GM12878 (cell line): ENCODE results near the gene IL33. TPM values are rescaled to one million over a fixed set of nuclear protein-coding genes. Genes with fewer than 3 reads are reported as not detected.

Experiments
- ATAC-seq: fragments of 200-7000 bp; cut with Tn5 transposase; 3 replicates; pipeline ENCODE4 v1.9.1; 2020; ENCODE audit warnings: mild to moderate bottlenecking, moderate library complexity
- BruUV-seq: library from RNA; stranded (reverse); fragments of 400-500 nt; replicated peaks from 2 replicates; lab custom pipeline; 2021; lab: Mats Ljungman, UMichigan
- CTCF ChIA-PET: fragments of 300-600 bp; sonication (Branson Sonifier 250); formaldehyde crosslinking; extraction: SDS; loops from one replicate; lab custom pipeline; 2021; ENCODE audit warnings: inconsistent platforms; lab: Yijun Ruan, JAX
- POLR2A ChIA-PET: fragments of 350-600 bp; formaldehyde crosslinking; extraction: SDS; loops from one replicate; lab custom pipeline; 2021; ENCODE audit warnings: inconsistent platforms; lab: Charles Lee
- RAD21 ChIA-PET: fragments of 300-600 bp; sonication (Branson Sonifier 250); formaldehyde crosslinking; loops from one replicate; lab custom pipeline; 2023; ENCODE audit warnings: antibody characterized with exemption; ENCODE audit not compliant: unreplicated experiment; lab: Charles Lee
- SMC1A ChIA-PET: fragments of 300-600 bp; sonication (Branson Sonifier 250); formaldehyde crosslinking; loops from one replicate; lab custom pipeline; 2023; ENCODE audit not compliant: unreplicated experiment, uncharacterized antibody; lab: Charles Lee
- DNase-seq: peaks from one replicate; pipeline ENCODE4 v3.0.0-alpha.2; 2011; ENCODE audit warnings: low read depth, low spot score
- FAIRE-seq: peaks from 3 replicates; lab custom pipeline; 2011; peaks lifted over from hg19 to GRCh38; lab: Jason Lieb, UNC
- H2AFZ ChIP-seq: 2 replicates; pipeline ENCODE4 v1.6.0; 2011; ENCODE audit warnings: low read depth, low read length, control low read depth; ENCODE audit not compliant: control insufficient read depth
- H3K27ac ChIP-seq: 2 replicates; pipeline ENCODE4 v1.5.1; 2011; ENCODE audit warnings: control low read depth; ENCODE audit not compliant: control insufficient read depth, insufficient read depth
- H3K27me3 ChIP-seq, 2 experiments: replicated peaks in 1 of 2; 2 replicates each; pipeline versions ENCODE4 v1.6.0 to v1.6.1; 2011; ENCODE audit warnings: low read length in 1 of 2; ENCODE audit not compliant: control insufficient read depth in 2 of 2, insufficient read depth in 2 of 2
- H3K36me3 ChIP-seq, 2 experiments: 2 replicates each; pipeline ENCODE4 v1.5.1; 2011; ENCODE audit warnings: low read length in 1 of 2; ENCODE audit not compliant: control insufficient read depth in 2 of 2, insufficient read depth in 2 of 2
- H3K4me1 ChIP-seq: 2 replicates; pipeline ENCODE4 v1.6.1; 2011; ENCODE audit warnings: mild to moderate bottlenecking, low read length, moderate library complexity, mixed read lengths; ENCODE audit not compliant: control insufficient read depth, insufficient read depth
- H3K4me2 ChIP-seq: 2 replicates; pipeline ENCODE4 v1.6.0; 2011; ENCODE audit warnings: control low read depth; ENCODE audit not compliant: control insufficient read depth, insufficient read depth
- H3K4me3 ChIP-seq: fragments of 200-600 bp; sonication (generic); 2 replicates; pipeline ENCODE4 v1.5.1; 2016
- H3K79me2 ChIP-seq: 2 replicates; pipeline ENCODE4 v1.6.0; 2011; ENCODE audit warnings: low read length; ENCODE audit not compliant: control insufficient read depth, insufficient read depth
- H3K9ac ChIP-seq: 2 replicates; pipeline ENCODE4 v1.8.0; 2011; ENCODE audit warnings: low read length, control low read depth, mixed read lengths; ENCODE audit not compliant: control insufficient read depth, insufficient read depth
- H3K9me3 ChIP-seq: replicated peaks from 3 replicates; pipeline ENCODE4 v1.5.1; 2011; ENCODE audit warnings: mild to moderate bottlenecking, low read length; ENCODE audit not compliant: control insufficient read depth, insufficient read depth
- H4K20me1 ChIP-seq: 2 replicates; pipeline ENCODE4 v1.6.0; 2011; ENCODE audit not compliant: control insufficient read depth, insufficient read depth
- ATF7 ChIP-seq: fragments of 450-650 bp; IDR thresholded peaks from 2 replicates; pipeline ENCODE4 v1.6.1; 2016; ENCODE audit warnings: low read depth, mild to moderate bottlenecking
- BCL11A ChIP-seq: IDR thresholded peaks from 2 replicates; pipeline ENCODE4 v1.6.1; 2011; ENCODE audit warnings: low read depth, low read length
- CBX5 ChIP-seq: sonication (generic); IDR thresholded peaks from 2 replicates; pipeline ENCODE4 v1.6.1; 2016; ENCODE audit warnings: low read depth, moderate library complexity, mild to moderate bottlenecking, inconsistent platforms
- CHD2 ChIP-seq: IDR thresholded peaks from 2 replicates; pipeline ENCODE4 v1.6.1; 2011; ENCODE audit warnings: low read depth, low read length, improper control_type of control experiment, borderline replicate concordance
- CREB1 ChIP-seq: IDR thresholded peaks from 2 replicates; pipeline ENCODE4 v1.6.1; 2012; ENCODE audit warnings: low read depth, mild to moderate bottlenecking, inconsistent platforms
- DPF2 ChIP-seq: fragments of 450-650 bp; IDR thresholded peaks from 2 replicates; pipeline ENCODE4 v1.6.1; 2017; ENCODE audit warnings: mild to moderate bottlenecking
- GABPA ChIP-seq: IDR thresholded peaks from 2 replicates; pipeline ENCODE4 v1.6.1; 2014; ENCODE audit warnings: antibody characterized with exemption, low read depth, mild to moderate bottlenecking, inconsistent platforms
- KDM1A ChIP-seq: fragments of 200-600 bp; sonication (generic); IDR thresholded peaks from 2 replicates; pipeline ENCODE4 v1.6.1; 2016; ENCODE audit warnings: borderline replicate concordance
- KLF5 ChIP-seq: fragments of 450-650 bp; IDR thresholded peaks from 2 replicates; pipeline ENCODE4 v1.6.1; 2014; ENCODE audit warnings: mild to moderate bottlenecking; ENCODE audit not compliant: partially characterized antibody
- NR2C2 ChIP-seq: IDR thresholded peaks from 2 replicates; pipeline ENCODE4 v1.6.1; 2011; ENCODE audit warnings: borderline replicate concordance, low read depth; ENCODE audit not compliant: control insufficient read depth, insufficient read length
- RBBP5 ChIP-seq: fragments of 200-600 bp; sonication (generic); conservative IDR thresholded peaks from 2 replicates; pipeline ENCODE4 v1.6.1; 2016
- SIN3A ChIP-seq: IDR thresholded peaks from 2 replicates; pipeline ENCODE4 v1.6.1; 2012; ENCODE audit warnings: low read depth, low read length, improper control_type of control experiment
- SMARCA5 ChIP-seq: fragments of 450-650 bp; IDR thresholded peaks from 2 replicates; pipeline ENCODE4 v1.6.1; 2017; ENCODE audit warnings: mild to moderate bottlenecking
- TCF12 ChIP-seq: IDR thresholded peaks from 2 replicates; pipeline ENCODE4 v1.6.1; 2011; ENCODE audit warnings: low read depth, mild to moderate bottlenecking, low read length
- USF1 ChIP-seq: IDR thresholded peaks from 2 replicates; pipeline ENCODE4 v1.6.1; 2011; ENCODE audit warnings: borderline replicate concordance, low read depth, mild to moderate bottlenecking, moderate library complexity, mixed read lengths, low read length; ENCODE audit not compliant: insufficient read depth; ENCODE audit errors: extremely low read length
- ZNF24 ChIP-seq: fragments of 450-650 bp; IDR thresholded peaks from 2 replicates; pipeline ENCODE4 v1.6.1; 2017; ENCODE audit warnings: antibody characterized with exemption, mild to moderate bottlenecking
- ZZZ3 ChIP-seq: IDR thresholded peaks from 2 replicates; pipeline ENCODE4 v1.6.1; 2011; ENCODE audit warnings: low read depth; ENCODE audit not compliant: control insufficient read depth, insufficient read length
- WGBS: methylation state at CpG from one replicate; pipeline ENCODE4 v1.1.6; 2016; ENCODE audit warnings: low lambda C conversion rate; ENCODE audit not compliant: insufficient replicate concordance, insufficient coverage; ENCODE audit errors: missing lambda C conversion rate; 5-methylcytosine and 5-hydroxymethylcytosine counted together
- in situ Hi-C: fragments of 300-500 bp; cut with MboI; formaldehyde crosslinking; loops from 9 replicates; pipeline ENCODE4 v1.14.3; 2018; ENCODE audit warnings: mixed read lengths
- intact Hi-C: fragments of 100-400 bp; cut with micrococcal nuclease; formaldehyde crosslinking; loops from one replicate; pipeline ENCODE4 v1.14.2; 2022; ENCODE audit not compliant: unreplicated experiment
- polyA plus RNA-seq, 11 experiments: library from polyadenylated mRNA; depleted of rRNA in 4 of 11; unstranded in 6 of 11; stranded (reverse) in 5 of 11; fragments of >200 nt; fragmentation: Nextera tagmentation in 4 of 11; fragmentation: Illumina TruSeq in 1 of 11; extraction: Ambion mirVana in 4 of 11; extraction: Trizol in 1 of 11; gene quantifications; 1 replicate in 1 of 11; 2 replicates in 10 of 11; pipeline versions ENCODE4 v1.2.1 to v1.2.3, GENCODE V29; 2011 to 2016; ENCODE audit warnings: inconsistent platforms in 2 of 11, missing spikeins in 2 of 11, low read depth in 1 of 11
- total RNA-seq, 4 experiments: library from RNA; depleted of rRNA in 3 of 4; stranded (reverse); fragments of >200 nt in 3 of 4; fragmentation: Illumina TruSeq in 1 of 4; extraction: Trizol in 1 of 4; gene quantifications; 2 replicates each; pipeline versions ENCODE4 v1.2.1 to v1.2.3, GENCODE V29; 2013 to 2021
- TF ChIP-seq, protein P1 (sequence below): IDR thresholded peaks from 2 replicates; pipeline ENCODE4 v1.6.1; 2012; ENCODE audit warnings: low read depth, low read length, improper control_type of control experiment
- TF ChIP-seq, protein P2 (sequence below): fragments of 150-350 bp; IDR thresholded peaks from 2 replicates; pipeline ENCODE4 v1.6.1; 2014; ENCODE audit warnings: mild to moderate bottlenecking, low read depth, low read length

Gene IL33
- total and polyA plus RNA-seq, 10 of the 15 experiments (the other 5 are each of a cell fraction or from before 2014, with no cell fraction given): not detected

DNA sequence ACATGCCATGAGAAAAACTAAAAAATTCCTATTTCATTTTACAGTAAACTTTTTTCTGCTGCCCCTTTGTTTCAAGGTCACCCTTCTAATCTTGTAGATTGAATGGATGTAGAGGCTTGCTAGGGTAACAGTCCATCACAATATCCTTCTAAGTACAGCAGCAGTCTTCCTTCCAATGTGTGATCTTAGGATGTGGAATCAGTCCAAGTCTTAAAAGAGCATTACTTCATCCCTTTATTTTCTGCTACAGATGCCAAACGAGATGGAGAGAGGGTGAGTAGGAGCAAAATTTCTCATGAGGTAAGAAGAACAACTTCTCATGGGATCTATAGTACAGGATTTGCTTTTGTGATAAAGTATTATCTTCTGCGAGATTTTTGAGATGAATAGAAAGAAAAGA lies 704 bp upstream of the IL33 start:
- no peak for TF ChIP-seq SMARCA5
- TF ChIP-seq DPF2: no peak
- TF ChIP-seq RBBP5: no peak
- TF ChIP-seq CBX5: no peak
- no peak for TF ChIP-seq KLF5
- TF ChIP-seq USF1: no peak
- no peak for TF ChIP-seq ZNF24
- no peak for TF ChIP-seq NR2C2
- no peak for TF ChIP-seq KDM1A
- TF ChIP-seq CHD2: no peak
- TF ChIP-seq CREB1: no peak
- no peak for TF ChIP-seq GABPA
- TF ChIP-seq TCF12: no peak
- no peak for TF ChIP-seq BCL11A
- no peak for TF ChIP-seq SIN3A
- TF ChIP-seq, protein P1, sequence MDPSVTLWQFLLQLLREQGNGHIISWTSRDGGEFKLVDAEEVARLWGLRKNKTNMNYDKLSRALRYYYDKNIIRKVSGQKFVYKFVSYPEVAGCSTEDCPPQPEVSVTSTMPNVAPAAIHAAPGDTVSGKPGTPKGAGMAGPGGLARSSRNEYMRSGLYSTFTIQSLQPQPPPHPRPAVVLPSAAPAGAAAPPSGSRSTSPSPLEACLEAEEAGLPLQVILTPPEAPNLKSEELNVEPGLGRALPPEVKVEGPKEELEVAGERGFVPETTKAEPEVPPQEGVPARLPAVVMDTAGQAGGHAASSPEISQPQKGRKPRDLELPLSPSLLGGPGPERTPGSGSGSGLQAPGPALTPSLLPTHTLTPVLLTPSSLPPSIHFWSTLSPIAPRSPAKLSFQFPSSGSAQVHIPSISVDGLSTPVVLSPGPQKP: no peak
- TF ChIP-seq ATF7: no peak
- no peak for TF ChIP-seq ZZZ3
- TF ChIP-seq, protein P2, sequence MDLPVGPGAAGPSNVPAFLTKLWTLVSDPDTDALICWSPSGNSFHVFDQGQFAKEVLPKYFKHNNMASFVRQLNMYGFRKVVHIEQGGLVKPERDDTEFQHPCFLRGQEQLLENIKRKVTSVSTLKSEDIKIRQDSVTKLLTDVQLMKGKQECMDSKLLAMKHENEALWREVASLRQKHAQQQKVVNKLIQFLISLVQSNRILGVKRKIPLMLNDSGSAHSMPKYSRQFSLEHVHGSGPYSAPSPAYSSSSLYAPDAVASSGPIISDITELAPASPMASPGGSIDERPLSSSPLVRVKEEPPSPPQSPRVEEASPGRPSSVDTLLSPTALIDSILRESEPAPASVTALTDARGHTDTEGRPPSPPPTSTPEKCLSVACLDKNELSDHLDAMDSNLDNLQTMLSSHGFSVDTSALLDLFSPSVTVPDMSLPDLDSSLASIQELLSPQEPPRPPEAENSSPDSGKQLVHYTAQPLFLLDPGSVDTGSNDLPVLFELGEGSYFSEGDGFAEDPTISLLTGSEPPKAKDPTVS: no peak
- no peak overlapping the region for H3K27ac ChIP-seq
- no peak overlapping the region for H2AFZ ChIP-seq
- H3K4me1 ChIP-seq: no peaks in the 10 kb centered on the region
- intact Hi-C loops: no loop called here
- H3K9ac ChIP-seq: no peak overlapping the region
- BruUV-seq: no TSS peak
- no peaks in the 10 kb centered on the region for H3K27me3 ChIP-seq
- no peak overlapping the region for H3K4me2 ChIP-seq
- CTCF ChIA-PET: interaction anchor here (0.7 kb wide), 1 partner anchor 138 kb away, joined by 3 read pairs; no protein-coding TSS in a partner anchor
- RAD21 ChIA-PET: no interaction called here
- H3K79me2 ChIP-seq: no peaks in the 10 kb centered on the region
- no peaks in the 10 kb centered on the region for H3K36me3 ChIP-seq
- H4K20me1 ChIP-seq: no peaks in the 10 kb centered on the region
- peaks cover 5% of the 10 kb centered on the region; the same call in 2 of the 3 replicates for H3K9me3 ChIP-seq
- DNase-seq: no peak
- ATAC-seq: no peak
- in situ Hi-C loops: no loop called here
- SMC1A ChIA-PET: no interaction called here
- POLR2A ChIA-PET: no interaction called here
- 0% methylated on average over 2 of the region's 2 CpGs for WGBS
- H3K4me3 ChIP-seq: no peak overlapping the region
- no peak for FAIRE-seq
